SK-N-SH treated with all-trans-retinoic acid at 6 μM for 48 hours (cell line): ENCODE results near the gene IGFN1.

ENCODE experiments used
- BACH2 ChIP-seq: fragments of 250-450 bp; sonication (Bioruptor Pico); IDR thresholded peaks from 2 replicates; pipeline ENCODE4 v1.9.0; 2021; ENCODE audit warnings: mild to moderate bottlenecking, borderline replicate concordance
- RARB ChIP-seq: fragments of 250-450 bp; sonication (Bioruptor Pico); IDR thresholded peaks from 2 replicates; pipeline ENCODE4 v1.8.0; 2021; ENCODE audit warnings: mild to moderate bottlenecking, moderate library complexity
- SNAI2 ChIP-seq: fragments of 250-450 bp; sonication (Bioruptor Pico); IDR thresholded peaks from 2 replicates; pipeline ENCODE4 v1.5.0; 2020; ENCODE audit warnings: mild to moderate bottlenecking, moderate library complexity
- TF ChIP-seq, protein P1 (sequence below): fragments of 250-450 bp; sonication (Bioruptor Pico); IDR thresholded peaks from 2 replicates; pipeline ENCODE4 v1.8.0; 2021; ENCODE audit warnings: low read depth, mild to moderate bottlenecking, moderate library complexity, borderline replicate concordance
- TF ChIP-seq, protein P2 (sequence below): fragments of 250-450 bp; sonication (Bioruptor Pico); IDR thresholded peaks from 2 replicates; pipeline ENCODE4 v1.5.1; 2021; ENCODE audit warnings: mild to moderate bottlenecking, moderate library complexity

DNA sequence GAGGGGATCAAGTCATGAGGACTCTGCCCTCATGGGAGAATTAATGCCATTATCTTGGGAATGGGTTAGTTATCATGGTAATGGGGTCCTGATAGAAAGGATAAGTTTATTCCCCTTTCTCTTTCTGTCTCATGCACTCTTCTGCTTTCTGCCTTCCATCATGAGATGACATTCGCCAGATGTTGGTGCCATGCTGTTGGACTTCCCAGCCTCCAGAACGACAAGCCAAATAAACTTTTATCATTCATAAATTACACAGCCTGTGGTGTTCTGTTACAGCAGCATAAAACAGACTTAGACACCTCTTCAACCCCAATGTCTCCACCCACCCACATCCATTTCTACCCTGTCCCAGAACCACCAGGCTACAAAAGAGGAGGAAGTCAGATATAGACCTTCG, 11.9 kb upstream of the IGFN1 start:
- TF ChIP-seq RARB (CRISPR knock-in tag) (no peak), SNAI2 (CRISPR knock-in tag) (no peak), BACH2 (CRISPR knock-in tag) (no peak)
- TF ChIP-seq, protein P1, sequence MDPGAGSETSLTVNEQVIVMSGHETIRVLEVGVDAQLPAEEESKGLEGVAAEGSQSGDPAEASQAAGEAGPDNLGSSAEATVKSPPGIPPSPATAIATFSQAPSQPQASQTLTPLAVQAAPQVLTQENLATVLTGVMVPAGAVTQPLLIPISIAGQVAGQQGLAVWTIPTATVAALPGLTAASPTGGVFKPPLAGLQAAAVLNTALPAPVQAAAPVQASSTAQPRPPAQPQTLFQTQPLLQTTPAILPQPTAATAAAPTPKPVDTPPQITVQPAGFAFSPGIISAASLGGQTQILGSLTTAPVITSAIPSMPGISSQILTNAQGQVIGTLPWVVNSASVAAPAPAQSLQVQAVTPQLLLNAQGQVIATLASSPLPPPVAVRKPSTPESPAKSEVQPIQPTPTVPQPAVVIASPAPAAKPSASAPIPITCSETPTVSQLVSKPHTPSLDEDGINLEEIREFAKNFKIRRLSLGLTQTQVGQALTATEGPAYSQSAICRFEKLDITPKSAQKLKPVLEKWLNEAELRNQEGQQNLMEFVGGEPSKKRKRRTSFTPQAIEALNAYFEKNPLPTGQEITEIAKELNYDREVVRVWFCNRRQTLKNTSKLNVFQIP = no peak
- TF ChIP-seq, protein P2, sequence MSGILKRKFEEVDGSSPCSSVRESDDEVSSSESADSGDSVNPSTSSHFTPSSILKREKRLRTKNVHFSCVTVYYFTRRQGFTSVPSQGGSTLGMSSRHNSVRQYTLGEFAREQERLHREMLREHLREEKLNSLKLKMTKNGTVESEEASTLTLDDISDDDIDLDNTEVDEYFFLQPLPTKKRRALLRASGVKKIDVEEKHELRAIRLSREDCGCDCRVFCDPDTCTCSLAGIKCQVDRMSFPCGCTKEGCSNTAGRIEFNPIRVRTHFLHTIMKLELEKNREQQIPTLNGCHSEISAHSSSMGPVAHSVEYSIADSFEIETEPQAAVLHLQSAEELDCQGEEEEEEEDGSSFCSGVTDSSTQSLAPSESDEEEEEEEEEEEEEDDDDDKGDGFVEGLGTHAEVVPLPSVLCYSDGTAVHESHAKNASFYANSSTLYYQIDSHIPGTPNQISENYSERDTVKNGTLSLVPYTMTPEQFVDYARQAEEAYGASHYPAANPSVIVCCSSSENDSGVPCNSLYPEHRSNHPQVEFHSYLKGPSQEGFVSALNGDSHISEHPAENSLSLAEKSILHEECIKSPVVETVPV = no peak
